ENCODE measurements around the gene F7. TPM values are rescaled to one million over a fixed set of nuclear protein-coding genes. Genes with fewer than 3 reads are reported as not detected.
"Not testable (repeated sequence)": the region's sequence is repeated elsewhere in the genome, so short reads cannot be mapped to it uniquely, and the experiment has no call there.

The F7 gene
- total RNA-seq, result 0.63 TPM
- 0.30 TPM for polyA plus RNA-seq

GRCh38 chr13:113105032-113105920 is at the start of gene F7:
Gene F7, plus strand, starts transcription at chr13:113105791. Its CDS starts 51 bp downstream, at chr13:113105842.
- WGBS, result 66% methylated on average over 17 of the region's 17 CpGs
- no peak within 1 kb of the TSS for H3K27ac ChIP-seq (ENCODE audit: low read depth)
- H3K4me3 ChIP-seq (ENCODE audit: low read depth, low read length), result no peak within 1 kb of the TSS
- no peaks in the 10 kb centered on the region for H3K4me1 ChIP-seq (ENCODE audit: insufficient read depth)
- H3K36me3 ChIP-seq (ENCODE audit: insufficient read depth), result no peaks in the 10 kb centered on the region
- no peak for DNase-seq (ENCODE audit: extremely low spot score)

GRCh38 chr13:113057084-113057483 is 48.5 kb upstream of the F7 start:
- H3K4me3 ChIP-seq (ENCODE audit: low read depth, low read length), result no peak overlapping the region
- WGBS, result 100% methylated on average over 1 of the region's 1 CpG
- no peak overlapping the region for H3K27ac ChIP-seq (ENCODE audit: low read depth)
- no peaks in the 10 kb centered on the region for H3K4me1 ChIP-seq (ENCODE audit: insufficient read depth)
- no peaks in the 10 kb centered on the region for H3K36me3 ChIP-seq (ENCODE audit: insufficient read depth)
- DNase-seq (ENCODE audit: extremely low spot score), result no peak

GRCh38 chr13:113057559-113057958 is 48.0 kb upstream of the F7 start:
- WGBS, result 96% methylated on average over 3 of the region's 3 CpGs
- H3K4me3 ChIP-seq (ENCODE audit: low read depth, low read length); DNase-seq (ENCODE audit: extremely low spot score); H3K36me3 ChIP-seq (ENCODE audit: insufficient read depth); H3K27ac ChIP-seq (ENCODE audit: low read depth); H3K4me1 ChIP-seq (ENCODE audit: insufficient read depth): not testable (repeated sequence)

GRCh38 chr13:113058129-113058987 is 47.2 kb upstream of the F7 start:
- no peak overlapping the region for H3K4me3 ChIP-seq (ENCODE audit: low read depth, low read length)
- H3K36me3 ChIP-seq (ENCODE audit: insufficient read depth), result no peaks in the 10 kb centered on the region
- 92% methylated on average over 21 of the region's 21 CpGs for WGBS
- H3K4me1 ChIP-seq (ENCODE audit: insufficient read depth), result no peaks in the 10 kb centered on the region
- no peak overlapping the region for H3K27ac ChIP-seq (ENCODE audit: low read depth)
- no peak for DNase-seq (ENCODE audit: extremely low spot score)

GRCh38 chr13:113058988-113059850 is 46.4 kb upstream of the F7 start:
- H3K36me3 ChIP-seq (ENCODE audit: insufficient read depth), result no peaks in the 10 kb centered on the region
- no peaks in the 10 kb centered on the region for H3K4me1 ChIP-seq (ENCODE audit: insufficient read depth)
- DNase-seq (ENCODE audit: extremely low spot score), result no peak
- H3K27ac ChIP-seq (ENCODE audit: low read depth), result no peak overlapping the region
- 92% methylated on average over 22 of the region's 22 CpGs for WGBS
- no peak overlapping the region for H3K4me3 ChIP-seq (ENCODE audit: low read depth, low read length)

DNA sequence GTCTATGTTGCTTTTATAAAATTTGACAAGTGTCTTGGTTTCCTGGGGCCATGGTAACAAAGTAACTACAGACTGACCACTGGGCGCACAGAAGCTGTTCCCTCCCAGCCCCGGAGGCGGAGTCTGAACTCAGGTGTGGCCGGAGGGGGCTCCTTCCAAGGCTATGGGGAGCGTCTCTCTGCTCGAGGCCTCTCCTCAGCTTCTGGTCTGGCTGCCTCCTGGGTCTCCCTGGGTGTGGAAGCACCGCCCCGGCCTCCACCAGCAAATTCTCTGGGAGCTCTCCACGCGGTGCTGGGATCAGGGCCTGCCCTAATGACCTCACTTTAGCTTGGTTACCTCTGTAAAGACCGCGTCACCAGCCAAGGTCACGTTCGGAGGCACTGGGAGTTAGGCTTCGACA is 45.7 kb upstream of the F7 start:
- no peak for DNase-seq (ENCODE audit: extremely low spot score)
- 73% methylated on average over 15 of the region's 15 CpGs for WGBS
- H3K4me1 ChIP-seq (ENCODE audit: insufficient read depth), result no peaks in the 10 kb centered on the region
- H3K36me3 ChIP-seq (ENCODE audit: insufficient read depth), result no peaks in the 10 kb centered on the region
- H3K27ac ChIP-seq (ENCODE audit: low read depth), result no peak overlapping the region
- H3K4me3 ChIP-seq (ENCODE audit: low read depth, low read length), result no peak overlapping the region

- DNase-seq (ENCODE audit: extremely low spot score), result no peak
- WGBS, result 84% methylated on average over 34 of the region's 34 CpGs
- no peak overlapping the region for H3K4me3 ChIP-seq (ENCODE audit: low read depth, low read length)
- H3K36me3 ChIP-seq (ENCODE audit: insufficient read depth), result no peaks in the 10 kb centered on the region
- H3K27ac ChIP-seq (ENCODE audit: low read depth), result no peak overlapping the region
- H3K4me1 ChIP-seq (ENCODE audit: insufficient read depth), result no peaks in the 10 kb centered on the region
Observed at GRCh38 chr13:113060557-113061270, 44.9 kb upstream of the F7 start.

DNA sequence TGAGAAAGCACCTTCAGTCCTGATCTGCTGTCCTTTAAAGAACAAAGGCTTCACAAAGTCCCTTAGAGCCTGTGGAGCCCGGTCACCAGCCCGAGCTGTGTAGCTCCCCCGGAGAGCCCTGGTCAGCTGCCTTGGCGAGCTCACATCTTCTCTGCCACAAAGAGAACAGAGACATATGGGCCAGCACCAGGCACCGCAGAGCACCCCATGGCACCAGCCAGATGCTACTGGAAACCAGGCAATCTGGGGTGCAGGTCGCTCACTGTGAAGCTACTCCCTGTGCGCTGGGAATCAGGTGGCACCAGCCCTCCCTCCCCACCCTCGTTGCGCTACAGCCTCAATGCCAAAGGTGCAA is 44.3 kb upstream of the F7 start:
- 93% methylated on average over 9 of the region's 9 CpGs for WGBS
- no peak for DNase-seq (ENCODE audit: extremely low spot score)

DNA sequence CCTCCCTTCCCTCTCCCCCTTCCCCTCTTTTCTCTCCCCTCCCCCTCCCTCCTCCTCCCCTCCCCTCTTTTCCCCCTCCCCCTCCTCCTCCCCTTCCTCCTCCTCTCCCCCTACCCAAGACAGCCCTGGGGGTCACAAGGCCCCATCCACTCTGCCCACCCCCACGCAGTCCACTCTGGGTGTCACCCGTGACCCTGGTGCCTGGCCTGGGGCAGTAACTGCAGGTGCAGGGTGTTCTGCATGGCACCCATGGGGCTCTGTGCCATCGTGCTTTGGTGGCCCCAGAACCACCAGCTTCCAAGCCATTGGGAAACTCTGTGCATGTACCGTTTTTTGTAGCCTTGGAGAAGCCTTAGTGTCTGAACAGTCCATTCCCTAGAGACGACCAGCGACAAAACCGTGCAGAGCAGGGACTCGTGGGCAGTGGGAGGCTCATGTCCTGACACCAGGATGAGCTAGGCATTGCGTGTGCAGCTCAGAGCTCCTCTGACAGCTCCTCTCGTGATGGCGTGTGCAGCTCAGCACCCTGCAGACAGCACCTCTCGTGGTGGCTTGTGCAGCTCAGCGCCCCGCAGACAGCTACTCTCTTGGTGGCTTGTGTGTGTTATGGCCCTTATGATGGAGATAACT is 43.7 kb upstream of the F7 start:
- 83% methylated on average over 14 of the region's 14 CpGs for WGBS
- Histone ChIP-seq H3K36me3 (ENCODE audit: insufficient read depth) (no peaks in the 10 kb centered on the region), H3K4me1 (ENCODE audit: insufficient read depth) (no peaks in the 10 kb centered on the region), H3K4me3 (ENCODE audit: low read depth, low read length) (no peak overlapping the region), H3K27ac (ENCODE audit: low read depth) (no peak overlapping the region)
- DNase-seq (ENCODE audit: extremely low spot score), result no peak

More for the DNA sequence above, 44.3 kb upstream of the F7 start:
- Histone ChIP-seq H3K4me1 (ENCODE audit: insufficient read depth) (no peaks in the 10 kb centered on the region), H3K27ac (ENCODE audit: low read depth) (no peak overlapping the region), H3K4me3 (ENCODE audit: low read depth, low read length) (no peak overlapping the region), H3K36me3 (ENCODE audit: insufficient read depth) (no peaks in the 10 kb centered on the region)

DNA sequence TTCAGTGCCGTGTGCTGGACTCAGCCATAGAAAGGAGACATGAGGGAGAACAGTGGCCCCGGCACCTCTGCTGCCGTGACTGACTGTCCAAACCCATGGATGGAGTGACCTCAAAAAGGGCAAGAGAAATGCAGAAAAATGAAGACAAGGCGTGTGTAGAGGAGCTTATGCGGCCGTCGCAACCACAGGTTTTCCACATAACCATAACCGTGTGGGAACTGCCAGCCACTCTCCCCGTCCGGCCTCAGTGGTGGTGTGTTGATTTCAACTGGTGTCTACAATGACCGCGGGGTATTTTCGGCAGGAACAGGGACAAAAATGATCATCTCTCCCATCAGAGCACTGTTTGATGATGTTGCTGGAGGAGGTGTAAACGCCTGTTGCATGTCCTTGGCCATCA is 42.9 kb upstream of the F7 start:
- Histone ChIP-seq H3K4me3 (ENCODE audit: low read depth, low read length) (no peak overlapping the region), H3K4me1 (ENCODE audit: insufficient read depth) (no peaks in the 10 kb centered on the region), H3K27ac (ENCODE audit: low read depth) (no peak overlapping the region), H3K36me3 (ENCODE audit: insufficient read depth) (no peaks in the 10 kb centered on the region)
- no peak for DNase-seq (ENCODE audit: extremely low spot score)
- 91% methylated on average over 14 of the region's 14 CpGs for WGBS

DNA sequence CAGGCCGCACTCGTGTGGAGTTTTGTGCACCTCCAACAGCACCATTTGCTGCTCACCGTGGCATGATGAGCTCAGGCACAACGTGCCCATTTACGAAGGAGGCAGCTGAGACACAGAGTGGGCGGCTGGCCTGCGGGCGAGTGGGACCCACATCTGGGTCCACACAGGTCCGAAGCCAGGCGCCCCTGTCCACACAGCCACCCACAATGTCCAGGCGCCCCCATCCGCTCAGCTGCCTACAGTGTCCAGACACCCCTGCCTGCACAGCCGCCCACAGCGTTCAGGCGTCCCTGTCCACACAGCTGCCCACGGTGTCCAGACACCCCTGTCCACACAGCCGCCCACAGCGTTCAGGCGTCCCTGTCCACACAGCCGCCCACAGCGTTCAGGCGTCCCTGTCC is 42.5 kb upstream of the F7 start:
- H3K4me1 ChIP-seq (ENCODE audit: insufficient read depth), result no peaks in the 10 kb centered on the region
- H3K4me3 ChIP-seq (ENCODE audit: low read depth, low read length), result no peak overlapping the region
- no peak for DNase-seq (ENCODE audit: extremely low spot score)
- WGBS, result 92% methylated on average over 22 of the region's 22 CpGs
- no peaks in the 10 kb centered on the region for H3K36me3 ChIP-seq (ENCODE audit: insufficient read depth)
- no peak overlapping the region for H3K27ac ChIP-seq (ENCODE audit: low read depth)

- H3K36me3 ChIP-seq (ENCODE audit: insufficient read depth), result no peaks in the 10 kb centered on the region
- H3K4me1 ChIP-seq (ENCODE audit: insufficient read depth), result no peaks in the 10 kb centered on the region
- no peak overlapping the region for H3K27ac ChIP-seq (ENCODE audit: low read depth)
- no peak for DNase-seq (ENCODE audit: extremely low spot score)
- 84% methylated on average over 29 of the region's 29 CpGs for WGBS
- no peak overlapping the region for H3K4me3 ChIP-seq (ENCODE audit: low read depth, low read length)
Observed at GRCh38 chr13:113064000-113064533, 41.5 kb upstream of the F7 start.
